Stimulated activated CD4-positive, alpha-beta T cell treated with anti-CD3 and anti-CD28 coated beads, TNF-alpha, amount 100 ng/mL, for 24 hours (primary cell): Measurements from ENCODE around the gene C3orf52.

Experiments used
- DNase-seq, 3 experiments: peaks; one replicate each; pipeline ENCODE4 v3.0.0-alpha.2; 2020; ENCODE audit warnings: low read depth in 3 of 3

Gene C3orf52

DNA sequence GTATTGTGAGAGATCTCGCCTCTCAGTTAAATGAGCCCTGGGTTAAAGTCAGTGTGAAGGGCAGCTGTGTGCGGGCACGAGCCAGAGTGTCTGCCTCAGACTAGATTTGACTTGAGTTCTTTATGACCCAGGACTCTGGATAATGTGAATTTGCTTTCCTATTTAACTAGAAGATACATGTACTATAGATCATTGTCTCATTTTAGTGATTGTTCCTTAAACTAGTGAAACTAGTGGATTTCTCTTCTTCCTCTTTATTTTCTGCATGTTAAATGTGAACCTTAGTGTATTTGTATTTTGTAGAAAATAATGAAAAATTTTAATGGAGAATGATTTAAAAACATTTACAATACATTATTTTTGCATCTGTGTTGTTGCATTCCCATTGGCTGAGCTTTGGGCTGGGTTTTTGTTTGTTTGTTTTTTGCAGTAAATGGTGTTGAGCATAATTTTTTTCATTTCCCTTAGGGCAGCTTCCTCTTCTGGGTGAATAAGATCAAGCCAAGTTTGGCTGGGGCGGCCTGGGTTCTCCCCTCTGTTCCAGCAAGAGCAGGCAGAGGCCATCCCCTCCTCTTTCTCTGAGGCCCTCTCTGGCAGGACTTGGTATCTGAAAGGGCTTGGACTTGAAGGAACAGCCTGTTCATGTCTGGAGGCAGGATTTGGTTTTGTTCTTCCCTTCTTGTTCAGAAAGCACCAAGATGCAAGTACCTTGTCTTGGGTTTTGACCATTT lies 31.8 kb downstream of the C3orf52 start:
- DNase-seq = no peak

DNA sequence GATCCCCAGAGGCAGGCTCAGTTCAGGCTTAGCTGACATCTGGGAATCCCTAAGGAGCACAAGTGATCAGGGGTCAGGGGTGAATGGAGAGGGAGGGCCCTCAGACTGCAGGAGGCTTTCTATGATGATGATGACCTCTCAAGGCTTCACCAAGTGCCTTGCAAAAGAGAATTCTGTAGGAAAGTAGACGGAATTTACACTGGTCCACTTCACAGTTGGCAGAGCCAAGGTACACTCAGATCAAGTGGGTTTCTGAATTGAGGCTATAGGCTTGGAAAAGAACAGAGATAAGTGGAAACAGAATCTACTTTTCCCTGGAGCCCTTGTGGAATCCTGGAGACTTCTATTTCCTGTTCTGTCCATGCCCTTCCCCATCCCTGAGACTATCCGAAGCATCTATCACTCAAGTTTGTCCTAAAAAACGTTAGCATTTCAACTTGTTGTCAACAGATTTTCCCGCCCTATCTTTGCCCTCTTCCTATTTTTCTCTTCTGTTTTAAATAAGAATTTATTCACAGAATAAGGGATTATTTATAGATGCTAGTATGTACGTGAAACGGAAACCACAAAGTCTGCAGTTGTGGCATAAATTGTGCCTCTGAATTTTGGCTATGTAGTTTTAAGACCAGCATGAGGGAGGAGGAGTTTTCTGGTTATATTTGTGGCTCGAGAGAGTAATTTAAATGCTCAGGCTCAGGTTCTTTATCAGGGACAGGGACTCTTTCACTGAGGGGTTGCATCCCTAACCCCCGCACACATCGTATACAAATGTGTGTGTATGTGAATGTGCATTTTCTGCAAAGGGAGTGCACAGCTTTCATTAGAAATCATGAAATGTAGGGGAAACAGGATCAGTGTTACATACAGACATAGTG lies 34.0 kb downstream of the C3orf52 start:
- DNase-seq = no peak

DNA sequence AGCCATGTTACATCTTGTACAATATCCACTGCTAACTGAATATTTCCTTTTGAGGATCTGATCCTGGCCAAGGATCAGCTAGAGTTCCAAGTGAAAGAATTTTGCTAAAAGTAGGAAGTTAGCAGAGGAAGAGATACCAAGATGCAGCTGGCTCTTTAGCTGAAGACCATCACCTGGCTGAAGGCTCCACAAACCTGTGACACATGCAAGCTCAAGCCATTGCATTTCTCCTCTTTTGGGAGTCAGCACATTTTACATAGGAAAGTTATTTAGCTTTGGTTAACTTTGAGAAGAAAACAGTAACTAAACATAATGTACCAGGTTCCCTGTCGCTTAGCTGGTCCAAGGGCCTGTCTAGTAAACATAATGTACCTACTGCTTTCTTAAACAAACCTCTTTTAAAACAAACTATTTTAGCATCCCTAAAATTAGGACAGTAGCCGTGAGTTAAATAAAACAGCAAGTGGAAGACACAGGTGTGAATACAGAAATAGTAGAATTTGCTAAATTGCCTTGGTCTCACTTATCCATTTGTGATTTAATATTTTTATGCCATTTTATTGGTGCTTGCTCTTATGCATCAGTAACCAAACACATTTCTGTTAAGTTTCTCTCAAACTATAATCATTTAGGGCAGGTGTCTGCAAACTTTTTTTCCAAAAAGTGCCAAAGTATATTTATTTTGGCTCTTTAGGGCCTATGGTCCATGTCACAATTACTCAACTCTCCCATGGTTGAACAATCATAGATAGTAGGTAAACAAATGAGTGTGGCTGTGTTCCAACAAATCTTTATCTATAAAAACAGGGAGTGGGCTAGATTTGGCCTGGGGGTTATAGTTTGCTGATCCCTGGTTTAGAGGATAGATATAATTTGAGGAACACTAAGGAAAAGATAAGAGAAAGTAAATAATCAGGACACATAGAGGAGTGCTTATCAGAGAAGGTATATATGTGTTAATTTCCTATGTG lies 35.7 kb downstream of the C3orf52 start:
- no peak for DNase-seq

DNA sequence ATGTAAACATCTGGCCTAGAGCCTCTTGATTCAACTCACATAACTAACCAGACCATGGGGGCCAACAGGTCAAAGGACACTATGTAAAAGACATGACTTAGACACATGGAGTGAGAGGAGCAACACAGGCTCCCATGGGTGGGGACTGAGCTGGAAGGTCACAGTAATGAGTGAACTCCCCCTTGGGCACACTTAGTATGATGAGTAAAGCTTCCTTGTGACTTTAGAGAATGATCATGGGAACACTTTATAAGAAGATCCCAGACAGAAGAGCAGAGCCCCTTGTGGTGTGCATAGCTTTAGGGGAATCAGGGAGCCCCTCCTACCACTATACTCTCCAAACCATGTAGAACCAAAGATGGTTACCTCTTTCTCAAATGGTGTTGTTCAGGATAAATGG lies 36.7 kb downstream of the C3orf52 start:
- no peak for DNase-seq

DNA sequence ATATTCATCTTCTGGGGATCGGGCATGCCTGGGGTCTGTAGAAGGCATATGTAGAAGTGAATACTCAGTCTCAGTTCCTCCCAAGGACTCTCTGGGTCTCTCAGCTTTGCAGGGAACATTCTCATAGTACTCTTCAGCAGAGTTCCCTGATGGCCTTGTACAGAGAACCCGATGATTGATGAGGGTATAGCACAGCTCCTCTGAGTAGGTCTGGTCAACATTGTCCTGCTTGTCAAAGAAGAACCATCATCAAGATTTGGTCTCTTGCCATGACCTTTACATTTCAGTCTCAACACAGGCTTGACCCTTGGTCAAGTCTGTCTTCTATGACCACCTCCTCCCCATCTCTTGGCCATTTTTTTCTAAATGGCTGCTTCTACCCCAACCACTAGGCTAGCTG lies 37.4 kb downstream of the C3orf52 start:
- DNase-seq = no peak

DNA sequence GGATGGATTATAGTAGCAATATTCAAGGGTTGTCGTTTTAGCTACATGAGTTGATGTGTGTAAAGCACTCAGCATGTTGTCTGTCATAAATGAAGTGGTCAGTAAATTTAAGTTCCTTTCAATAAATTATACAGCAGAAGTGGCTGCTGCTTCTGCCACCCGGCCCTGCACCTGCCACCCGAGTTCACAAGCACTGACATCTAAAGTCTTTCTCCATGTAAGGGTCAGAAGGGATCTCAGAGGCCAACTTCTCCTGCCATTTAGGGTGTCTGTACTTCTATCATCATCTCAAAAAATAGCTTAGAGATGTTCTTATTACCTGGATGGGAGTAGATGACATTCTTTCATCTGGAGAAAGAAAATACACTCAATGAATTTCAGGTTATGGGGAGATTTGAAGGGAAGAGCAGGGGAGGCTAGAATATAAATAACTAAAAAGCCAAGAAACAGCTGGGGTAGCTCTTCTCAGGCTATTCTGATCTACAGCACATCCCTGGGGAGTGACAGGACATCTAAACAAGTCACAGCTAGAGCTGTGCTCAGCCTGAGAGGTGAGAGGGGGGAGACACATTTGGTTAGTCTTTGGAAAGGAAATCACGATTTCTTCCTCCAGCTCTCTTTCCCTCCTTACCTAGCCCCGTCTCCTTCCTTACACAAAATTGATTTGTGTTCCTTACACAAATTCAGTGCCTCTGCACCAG lies 38.9 kb downstream of the C3orf52 start:
- no peak for DNase-seq

DNA sequence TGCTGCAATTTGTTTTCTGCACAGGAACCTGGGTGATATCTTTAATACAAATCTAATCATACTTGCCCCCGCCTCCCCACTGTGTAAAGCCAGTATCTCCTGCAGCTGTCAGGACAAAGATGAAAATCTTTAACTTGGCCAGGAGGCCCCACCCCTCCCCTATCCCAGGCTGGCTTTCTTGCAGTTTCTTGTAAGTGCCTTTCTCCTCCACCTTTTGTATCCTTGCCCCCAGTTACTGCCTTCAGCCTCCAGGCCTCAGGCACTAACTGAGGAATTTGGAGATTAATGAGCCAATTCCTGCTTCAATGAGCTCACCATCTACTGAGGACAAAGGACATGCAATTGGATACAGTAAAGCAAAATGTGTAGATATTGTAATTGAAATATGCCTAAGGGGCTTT lies 40.3 kb downstream of the C3orf52 start:
- no peak for DNase-seq

DNA sequence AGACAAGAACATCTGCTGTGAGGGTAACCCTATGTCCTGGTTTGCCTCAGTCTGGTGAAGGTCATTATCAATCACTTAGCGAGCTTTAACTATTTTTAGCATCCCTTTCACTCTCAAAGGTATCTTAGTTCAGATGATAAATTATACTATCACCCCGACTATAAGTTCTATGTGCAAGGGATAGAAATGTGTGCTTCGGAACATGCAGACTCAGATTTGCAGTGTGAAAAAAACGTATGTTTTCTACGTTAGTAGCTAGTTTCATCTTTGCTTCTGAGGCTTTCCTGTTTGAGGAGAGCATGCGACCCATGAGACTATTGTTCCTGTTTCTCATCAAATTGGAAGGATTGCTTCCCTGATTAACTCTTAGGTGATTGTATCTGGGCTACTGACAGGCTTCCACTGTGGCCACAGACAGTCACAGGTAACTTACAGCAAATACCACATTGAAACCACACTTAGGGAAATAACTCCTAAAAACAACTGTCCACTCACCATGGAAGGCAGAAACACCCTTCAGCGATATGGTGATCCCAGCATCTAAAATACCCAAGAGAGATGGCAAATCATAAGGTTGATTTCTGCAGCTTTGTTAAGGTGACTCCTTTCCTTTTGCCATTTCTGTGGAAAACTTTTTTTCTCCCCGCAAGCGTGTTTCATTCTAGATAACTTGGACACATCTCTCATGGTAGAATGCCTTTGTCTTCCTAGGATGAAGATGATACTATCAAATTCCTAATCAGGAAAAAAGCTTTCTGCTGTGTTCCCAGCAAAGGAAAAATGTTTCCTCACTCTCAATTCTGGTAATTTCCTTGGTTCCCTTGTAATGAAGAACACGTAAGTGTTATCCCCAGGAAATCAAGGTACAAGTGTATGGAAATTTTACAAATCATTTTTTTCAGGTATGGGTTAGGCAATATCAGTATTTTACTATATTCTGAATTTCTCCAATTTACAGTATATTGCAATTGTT lies 41.6 kb downstream of the C3orf52 start:
- no peak for DNase-seq

DNA sequence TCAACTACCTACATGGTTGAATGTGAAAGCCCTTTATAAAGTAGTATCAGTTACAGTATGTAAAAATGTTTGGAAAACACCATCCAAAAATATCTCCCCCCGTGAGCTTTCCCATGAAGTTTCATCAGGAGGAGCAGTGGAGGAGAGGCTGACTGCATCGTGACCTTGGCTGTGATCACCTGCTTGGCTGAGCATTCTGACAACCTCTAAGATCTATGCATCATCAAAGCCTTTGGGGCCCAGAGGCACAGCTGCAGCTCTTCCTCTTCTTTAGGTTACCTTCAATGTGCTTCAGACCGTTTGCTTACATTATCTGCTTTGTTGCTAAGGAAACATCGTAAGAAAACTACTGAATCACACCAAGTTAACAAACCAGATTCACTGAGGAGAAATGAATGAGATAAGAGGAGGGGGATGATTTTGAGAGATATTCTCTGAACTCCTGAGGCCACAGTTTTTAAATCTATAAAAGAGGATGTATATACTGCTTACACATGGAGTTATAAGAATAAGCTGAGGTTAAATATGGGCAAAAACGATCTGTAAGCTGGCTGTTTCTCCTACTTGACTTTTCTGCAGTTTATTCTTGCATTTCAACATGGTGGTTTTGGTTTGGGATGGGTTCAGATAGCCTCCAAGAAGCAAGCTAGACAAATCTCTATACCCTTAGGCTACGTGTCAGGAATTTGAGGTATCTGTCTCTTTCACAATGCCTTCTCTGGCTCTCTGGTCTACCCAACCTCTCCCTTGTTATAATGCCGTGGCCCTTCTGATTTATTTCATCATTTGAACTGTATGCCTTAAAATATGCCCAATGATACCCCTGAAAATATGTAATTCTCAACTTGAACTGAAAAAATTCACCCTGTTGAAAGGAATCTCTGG lies 42.9 kb downstream of the C3orf52 start:
- peak in 1 of 3 experiments; percentile 27 for DNase-seq

DNA sequence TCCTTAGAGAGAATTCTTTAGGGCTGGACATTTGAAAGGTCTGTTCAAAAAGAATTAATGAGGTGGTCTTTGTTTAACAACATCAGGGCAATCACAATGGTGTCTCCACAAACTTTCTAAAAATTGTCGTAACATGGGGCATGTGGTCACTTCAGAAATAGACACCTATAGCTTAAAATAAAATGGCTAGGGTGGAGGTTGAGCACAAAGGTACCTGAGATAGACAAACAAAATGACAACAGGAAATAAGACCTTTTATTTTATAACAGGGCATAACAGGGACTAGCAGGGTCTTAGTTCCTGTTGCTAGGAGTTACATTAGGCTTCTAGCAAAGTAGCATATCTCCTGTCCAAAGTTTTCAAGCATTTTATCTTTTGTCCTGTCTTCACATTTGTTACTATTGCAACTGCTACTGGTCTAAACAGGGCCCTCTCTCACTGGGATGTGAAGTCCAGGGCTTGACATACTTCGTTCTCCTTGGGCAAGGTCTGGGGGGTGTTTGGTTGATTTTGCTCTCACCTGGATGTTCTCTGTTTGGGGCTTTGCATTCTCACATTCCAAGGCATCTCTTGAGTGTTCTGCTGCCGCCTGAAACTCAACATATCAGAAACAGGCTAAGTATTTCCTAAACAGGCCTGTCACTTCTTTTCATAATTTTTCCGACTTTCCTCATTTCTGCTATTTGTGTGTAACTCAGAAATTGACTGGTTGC lies 43.9 kb downstream of the C3orf52 start:
- no peak for DNase-seq

DNA sequence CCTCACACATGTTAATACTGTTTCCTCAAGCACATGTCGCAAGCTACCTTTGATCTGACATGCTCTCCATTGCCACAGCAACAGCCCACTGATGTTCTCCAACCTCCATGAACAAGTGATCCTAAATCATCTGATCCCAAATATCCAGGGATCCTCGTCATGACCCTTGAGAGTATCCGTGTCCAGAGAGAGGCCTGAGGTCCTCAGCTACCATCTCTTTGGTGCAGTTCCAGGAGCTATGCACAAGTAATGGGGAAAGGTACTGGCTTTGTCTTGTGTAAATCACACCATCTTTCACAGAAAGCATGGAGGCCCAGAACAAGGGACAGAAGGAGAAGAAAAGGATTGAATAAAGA lies 44.4 kb downstream of the C3orf52 start:
- no peak for DNase-seq

DNA sequence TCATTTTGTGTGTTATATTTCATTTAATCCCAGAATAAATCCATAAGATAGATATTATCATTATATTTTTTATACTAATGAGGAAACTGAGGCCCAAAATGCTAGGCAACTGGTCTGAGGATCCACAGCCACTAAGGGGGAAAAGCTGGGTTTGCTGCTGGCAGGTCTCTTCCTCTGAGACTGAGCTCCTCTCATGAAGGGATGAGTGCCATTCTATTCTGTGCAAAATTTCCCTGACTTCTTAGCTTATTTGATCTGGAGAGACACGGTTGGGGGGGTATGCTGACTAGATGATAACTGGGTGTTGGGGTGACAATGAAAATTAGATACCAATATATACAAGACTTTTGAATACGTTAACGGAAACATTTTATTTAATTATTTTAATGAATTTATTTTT lies 44.9 kb downstream of the C3orf52 start:
- no peak for DNase-seq

DNA sequence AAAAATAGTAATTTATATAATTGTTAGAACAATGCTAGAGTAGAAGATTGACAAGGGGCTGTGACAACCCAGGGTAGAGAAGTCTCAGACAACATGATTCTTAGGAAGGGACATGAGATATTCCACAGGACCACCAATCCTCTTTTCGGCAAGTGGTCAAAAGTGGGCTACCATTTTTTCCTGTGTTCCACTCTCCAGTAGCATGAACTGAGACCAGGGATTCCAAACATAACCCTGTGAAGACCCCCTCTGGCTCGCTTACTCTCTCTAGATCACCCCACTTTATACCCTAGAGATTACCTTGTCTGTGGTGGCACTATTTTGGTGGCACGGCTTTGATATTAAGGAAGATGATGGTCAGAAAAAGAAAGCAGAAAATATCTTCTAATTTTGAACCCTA lies 45.9 kb downstream of the C3orf52 start:
- DNase-seq = no peak

DNA sequence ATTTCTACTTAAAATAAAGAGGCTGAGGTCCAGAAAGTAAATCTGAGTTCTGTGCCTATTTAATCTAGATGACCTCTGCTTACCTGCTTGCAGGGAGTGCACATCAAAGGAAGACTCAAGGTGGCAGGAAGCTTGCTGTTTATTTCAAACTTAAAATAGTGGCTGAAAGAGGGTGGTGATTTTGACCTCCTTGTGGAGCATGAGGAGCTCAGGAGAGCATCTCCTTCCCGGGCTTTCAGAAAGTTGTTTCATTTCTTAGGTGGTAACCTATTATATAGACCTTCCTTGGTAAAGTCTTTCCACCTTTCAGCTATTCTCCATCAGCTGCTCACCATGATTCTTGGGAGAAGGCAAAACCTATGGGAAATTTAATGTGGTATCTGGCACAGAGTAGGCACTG lies 46.4 kb downstream of the C3orf52 start:
- no peak for DNase-seq

DNA sequence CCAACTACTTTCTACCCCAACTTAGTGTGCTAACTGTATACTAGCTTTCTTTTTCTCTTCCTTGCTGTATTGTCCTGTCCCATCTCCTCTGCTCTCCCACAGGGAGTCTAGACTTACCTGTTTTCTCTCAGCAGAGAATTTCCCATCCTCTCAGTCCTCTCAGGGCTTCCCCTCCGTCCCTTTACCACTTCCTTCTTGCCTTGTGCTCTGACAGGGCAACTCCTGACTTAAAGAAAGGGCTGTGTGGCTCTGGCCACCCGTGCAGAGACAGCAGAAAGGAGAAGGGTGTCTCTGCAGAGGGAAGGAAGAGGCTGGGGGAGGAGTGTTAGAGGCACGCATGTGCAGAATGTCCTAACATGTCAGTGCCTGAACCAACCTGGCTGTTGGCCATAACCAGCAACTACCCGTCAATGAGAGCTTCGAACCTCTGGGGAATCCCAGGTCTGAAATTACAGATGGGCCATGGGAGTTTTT lies 46.8 kb downstream of the C3orf52 start, which contains the start of gene GCSAM:
TSS of gene GCSAM (minus strand) at position 274 of the 474 bp plus-strand sequence. CDS start at position 146, 128 bp downstream.
- DNase-seq = peak; percentile 21 to 56 (median 50)

DNA sequence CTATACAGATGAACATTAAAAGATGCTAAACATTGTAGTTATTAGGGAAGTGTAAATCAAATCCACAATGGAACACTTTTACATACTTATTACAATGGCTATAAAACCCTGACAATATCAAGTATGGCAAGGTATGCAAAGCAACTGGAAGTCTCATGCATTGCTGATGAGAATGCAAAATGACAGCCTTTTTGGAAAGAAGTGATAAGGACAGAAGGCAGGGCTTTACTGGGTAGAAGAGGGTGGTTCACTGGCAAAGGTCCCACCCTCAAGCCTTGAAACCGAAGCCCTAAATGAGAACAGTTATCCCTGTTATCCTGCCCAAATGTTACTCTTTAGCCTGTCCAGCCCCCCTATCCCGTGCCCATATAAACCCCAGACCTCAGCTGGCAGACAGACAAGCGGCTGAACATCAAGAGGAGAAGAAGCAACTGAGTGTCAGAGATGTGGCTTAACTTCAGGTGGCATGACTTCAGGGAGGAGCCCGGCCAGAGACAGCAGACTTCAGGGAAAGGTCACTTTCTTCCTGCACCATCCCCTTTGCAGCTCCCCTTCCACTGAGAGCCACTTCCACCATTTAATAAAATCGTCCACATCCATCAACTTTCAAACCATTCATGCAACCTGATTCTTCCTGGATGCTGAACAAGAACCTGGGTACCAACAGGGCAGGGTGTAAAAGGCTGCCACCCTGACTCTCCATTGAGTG lies 47.6 kb downstream of the C3orf52 start:
- no peak for DNase-seq

DNA sequence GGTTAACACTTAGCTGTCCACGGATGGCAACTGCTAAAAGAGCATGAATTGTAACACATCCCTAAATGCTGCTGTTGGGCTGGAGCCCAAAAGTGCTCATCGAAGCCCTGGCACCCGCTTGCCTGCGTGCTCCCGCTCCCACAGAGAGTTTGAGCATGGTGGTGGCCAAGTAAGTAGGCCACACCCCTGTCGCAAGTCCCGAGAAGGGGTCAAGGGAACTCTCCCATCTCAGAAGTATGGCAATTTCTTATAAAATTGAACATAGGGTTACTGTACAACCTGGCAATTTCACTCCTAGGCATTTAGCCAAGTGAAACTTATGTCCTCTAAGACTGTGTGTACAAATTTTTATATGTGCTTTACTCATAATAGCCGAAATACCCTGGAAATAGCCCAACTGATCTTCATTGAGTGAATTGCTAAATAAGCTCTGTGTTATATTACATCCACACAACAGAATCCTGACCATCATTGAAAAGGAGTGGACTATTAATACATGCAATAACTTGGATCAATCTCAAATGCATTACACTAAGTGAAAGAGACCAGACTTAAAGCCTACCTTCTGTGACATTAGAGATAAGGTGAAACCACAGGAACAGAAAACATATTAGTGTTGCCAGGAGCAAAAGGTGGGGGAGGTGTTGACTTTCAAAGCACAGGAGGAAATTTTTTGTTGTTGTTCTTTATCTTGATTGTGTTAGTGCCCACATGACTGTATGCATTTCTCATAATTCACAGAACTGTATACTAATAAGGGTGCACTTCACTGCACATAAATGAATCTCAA lies 48.3 kb downstream of the C3orf52 start:
- DNase-seq = no peak
